Measurements from ENCODE around the gene CCNL2. TPM values are rescaled to one million over a fixed set of nuclear protein-coding genes. Genes with fewer than 3 reads are reported as not detected.
A peak's percentile ranks its signal among the peaks of the same experiment; 100 is the strongest.

Gene CCNL2
- total and polyA plus RNA-seq, 2 of the 13 experiments (the other 11 are each of a cell fraction or from before 2014, with no cell fraction given), result 105 to 340 TPM

GRCh38 chr1:1400576-1401456 lies 1.7 kb upstream of the CCNL2 start (continued):
- TF ChIP-seq SCMH1 (CRISPR knock-in tag; IDR thresholded peaks at IDR 0.05; ENCODE audit: borderline replicate concordance) (no peak), ARID5B (CRISPR knock-in tag; IDR thresholded peaks at IDR 0.05) (peak; percentile 94), TRAFD1 (CRISPR knock-in tag; IDR thresholded peaks at IDR 0.05; ENCODE audit: borderline replicate concordance) (no peak), NPAS2 (CRISPR knock-in tag; IDR thresholded peaks at IDR 0.05; ENCODE audit: borderline replicate concordance) (no peak), ZNF781 (CRISPR knock-in tag; IDR thresholded peaks at IDR 0.05; ENCODE audit: borderline replicate concordance, not compliant biosample characterization) (peak; percentile 73), FOXK1 (CRISPR knock-in tag; IDR thresholded peaks at IDR 0.05; ENCODE audit: borderline replicate concordance, low read depth) (peak; percentile 97), RARA (CRISPR knock-in tag; IDR thresholded peaks at IDR 0.05) (peak; percentile 100), DR1 (CRISPR knock-in tag; IDR thresholded peaks at IDR 0.05) (no peak), SOX13 (IDR thresholded peaks at IDR 0.05) (0 out of 2 replicates have a peak, but pooled peaks have one; percentile 22), SOX13 (CRISPR knock-in tag; conservative IDR thresholded peaks at IDR 0.05 in 1 of 2, IDR thresholded peaks at IDR 0.05 in 1 of 2) (peak in 1 of 2 experiments; percentile 93; a peak in 2 of 4 replicates), YEATS4 (CRISPR knock-in tag; IDR thresholded peaks at IDR 0.05; ENCODE audit: borderline replicate concordance) (peak; percentile 93; the same call in 1 of the 2 replicates), RBFOX2 (IDR thresholded peaks at IDR 0.05; ENCODE audit: low read depth, low read length) (peak; percentile 47), DZIP1 (CRISPR knock-in tag; IDR thresholded peaks at IDR 0.05) (no peak), RNF219 (CRISPR knock-in tag; IDR thresholded peaks at IDR 0.05) (no peak), IKZF4 (CRISPR knock-in tag; IDR thresholded peaks at IDR 0.05; ENCODE audit: borderline replicate concordance, low read depth, not compliant biosample characterization) (no peak)
